K562 (cell line): ENCODE data around the gene CYP2C18. TPM values are rescaled to one million over a fixed set of nuclear protein-coding genes. Genes with fewer than 3 reads are reported as not detected.

Experiments
- ATAC-seq: fragments of 200-7000 bp; cut with Tn5 transposase; 3 replicates; pipeline ENCODE4 v1.9.1; 2020; ENCODE audit warnings: moderate library complexity
- BruUV-seq: library from RNA; stranded (reverse); fragments of 400-500 nt; replicated peaks from 2 replicates; lab custom pipeline; 2021; lab: Mats Ljungman, UMichigan
- CTCF ChIA-PET: fragments of 300-600 bp; formaldehyde crosslinking; extraction: SDS; loops from one replicate; lab custom pipeline; 2021; ENCODE audit warnings: low intra/inter-chr PET ratio; lab: Yijun Ruan, JAX
- POLR2A ChIA-PET: fragments of 300-600, 350-650 bp; sonication (Branson Sonifier 250); formaldehyde crosslinking; extraction: SDS; loops from one replicate; lab custom pipeline; 2021; ENCODE audit warnings: antibody characterized with exemption, inconsistent platforms; lab: Yijun Ruan, JAX
- DNase-seq, 4 experiments: peaks; one replicate each; pipeline versions ENCODE4 v3.0.0 to v3.0.0-alpha.2; 2011 to 2018; ENCODE audit warnings: low spot score in 3 of 4, mixed read lengths in 3 of 4; ENCODE audit errors: extremely low read depth in 1 of 4
- FAIRE-seq: peaks from 2 replicates; lab custom pipeline; 2011; peaks lifted over from hg19 to GRCh38; lab: Jason Lieb, UNC
- H2AFZ ChIP-seq: 2 replicates; pipeline ENCODE4 v1.6.0; 2011; ENCODE audit warnings: low read depth, low read length, control low read depth, inconsistent platforms
- H3K27ac ChIP-seq: fragments of 200-600 bp; 3 replicates; pipeline ENCODE4 v1.8.0; 2011; ENCODE audit warnings: low read depth, mild to moderate bottlenecking, control low read depth, inconsistent platforms, low read length, moderate library complexity, mixed read lengths; ENCODE audit errors: extremely low read depth
- H3K27me3 ChIP-seq, 2 experiments: fragments of 300-600 bp in 1 of 2; 2 replicates in 1 of 2; 3 replicates in 1 of 2; pipeline versions ENCODE4 v1.6.0 to v1.8.0; 2011; ENCODE audit warnings: inconsistent platforms in 2 of 2, low read length in 2 of 2, mild to moderate bottlenecking in 1 of 2, mixed read lengths in 1 of 2, moderate library complexity in 1 of 2; ENCODE audit not compliant: control insufficient read depth in 2 of 2, insufficient read depth in 2 of 2
- H3K36me3 ChIP-seq: fragments of 300-600 bp; 3 replicates; pipeline ENCODE4 v1.8.0; 2011; ENCODE audit warnings: mild to moderate bottlenecking, low read length, inconsistent platforms; ENCODE audit not compliant: control insufficient read depth, insufficient read depth
- H3K4me1 ChIP-seq, 2 experiments: fragments of 200-600 bp in 1 of 2; replicated peaks in 1 of 2; 2 replicates in 1 of 2; 3 replicates in 1 of 2; pipeline versions ENCODE4 v1.5.1 to v1.8.0; 2011; ENCODE audit warnings: inconsistent platforms in 2 of 2, low read length in 2 of 2, mild to moderate bottlenecking in 1 of 2, mixed read lengths in 1 of 2, moderate library complexity in 1 of 2; ENCODE audit not compliant: control insufficient read depth in 2 of 2, insufficient read depth in 2 of 2
- H3K4me2 ChIP-seq: 2 replicates; pipeline ENCODE4 v1.6.1; 2011; ENCODE audit warnings: low read length, control low read depth, inconsistent platforms, mixed read lengths; ENCODE audit not compliant: insufficient read depth
- H3K4me3 ChIP-seq: fragments of 200-600 bp; sonication (generic), shearing (Covaris generic); 2 replicates; pipeline ENCODE4 v1.5.1; 2016; ENCODE audit warnings: control low read depth, inconsistent platforms
- H3K79me2 ChIP-seq: fragments of 200-600 bp; 3 replicates; pipeline ENCODE4 v1.8.0; 2011; ENCODE audit warnings: low read length, inconsistent platforms; ENCODE audit not compliant: control insufficient read depth, insufficient read depth
- H3K9ac ChIP-seq, 2 experiments: 2 replicates each; pipeline versions ENCODE4 v1.6.0 to v1.6.1; 2011; ENCODE audit warnings: low read depth in 2 of 2, low read length in 2 of 2, control low read depth in 1 of 2, inconsistent platforms in 1 of 2, mild to moderate bottlenecking in 1 of 2, mixed read lengths in 1 of 2; ENCODE audit not compliant: insufficient read depth in 1 of 2
- H3K9me1 ChIP-seq: one replicate; pipeline ENCODE4 v1.6.0; 2011; ENCODE audit warnings: inconsistent platforms, mild to moderate bottlenecking, low read length, moderate library complexity; ENCODE audit not compliant: control insufficient read depth, insufficient read depth
- H3K9me3 ChIP-seq: replicated peaks from 2 replicates; pipeline ENCODE4 v1.5.1; 2011; ENCODE audit warnings: low read depth, low read length, inconsistent platforms; ENCODE audit not compliant: control insufficient read depth, insufficient read depth
- H4K20me1 ChIP-seq: replicated peaks from 2 replicates; pipeline ENCODE4 v1.6.1; 2011; ENCODE audit warnings: low read length, inconsistent platforms, mixed read lengths; ENCODE audit not compliant: control insufficient read depth, insufficient read depth
- COPS2 ChIP-seq: fragments of 450-650 bp; conservative IDR thresholded peaks from 2 replicates; pipeline ENCODE4 v1.6.1; 2016; ENCODE audit warnings: mild to moderate bottlenecking, moderate library complexity
- ERF ChIP-seq: fragments of 450-650 bp; formaldehyde crosslinking; IDR thresholded peaks from 2 replicates; pipeline ENCODE4 v1.4.0; 2020; ENCODE audit warnings: mild to moderate bottlenecking, mixed read lengths
- MYBL2 ChIP-seq, 2 experiments: fragments of 450-650 bp in 1 of 2; sonication (generic) in 1 of 2; formaldehyde crosslinking in 1 of 2; IDR thresholded peaks; 2 replicates each; pipeline versions ENCODE4 v1.6.1 to v1.8.1; 2017 to 2022; ENCODE audit warnings: borderline replicate concordance in 1 of 2, inconsistent platforms in 1 of 2, low read depth in 1 of 2, mild to moderate bottlenecking in 1 of 2, missing genetic modification reagents in 1 of 2, moderate library complexity in 1 of 2
- TFAM ChIP-seq: fragments of 250-450 bp; sonication (Bioruptor Pico); conservative IDR thresholded peaks from 2 replicates; pipeline ENCODE4 v1.5.0; 2021; ENCODE audit warnings: mild to moderate bottlenecking, moderate library complexity
- WGBS: fragments of 100-300 bp; shearing (Covaris generic); methylation state at CpG from one replicate; pipeline ENCODE4 v1.1.6; 2016; ENCODE audit warnings: low coverage, mixed read lengths; ENCODE audit not compliant: insufficient coverage; ENCODE audit errors: missing lambda C conversion rate; 5-methylcytosine and 5-hydroxymethylcytosine counted together
- in situ Hi-C: fragments of 300-500 bp; cut with MboI; formaldehyde crosslinking; loops from 4 replicates; pipeline ENCODE4 v1.15.0; 2018; ENCODE audit warnings: inconsistent platforms, mixed read lengths
- intact Hi-C: fragments of 100-400 bp; cut with micrococcal nuclease; formaldehyde crosslinking; loops from 2 replicates; pipeline ENCODE4 v1.14.2; 2022
- polyA plus RNA-seq, 8 experiments: library from polyadenylated mRNA; depleted of rRNA in 4 of 8; stranded (reverse) in 5 of 8; unstranded in 3 of 8; fragments of >200 nt; fragmentation: Nextera tagmentation in 2 of 8; fragmentation: Illumina TruSeq in 1 of 8; extraction: Ambion mirVana in 2 of 8; extraction: Trizol in 1 of 8; gene quantifications; 2 replicates each; pipeline versions ENCODE4 v1.2.1 to v1.2.3, GENCODE V29; 2011 to 2014; ENCODE audit warnings: inconsistent platforms in 1 of 8, missing spikeins in 1 of 8
- total RNA-seq, 7 experiments: library from RNA; depleted of rRNA in 6 of 7; stranded (reverse); fragments of >200 nt in 6 of 7; fragmentation: Illumina TruSeq in 2 of 7; extraction: Trizol in 2 of 7; gene quantifications; 2 replicates each; pipeline versions ENCODE4 v1.2.1 to v1.2.3, GENCODE V29; 2011 to 2021; ENCODE audit warnings: low replicate concordance in 1 of 7
- TF ChIP-seq, protein P1 (sequence below), 2 experiments: fragments of 450-650 bp; IDR thresholded peaks; 2 replicates each; pipeline ENCODE4 v1.6.1; 2016; ENCODE audit warnings: mild to moderate bottlenecking in 2 of 2, borderline replicate concordance in 1 of 2, low read depth in 1 of 2, moderate library complexity in 1 of 2
- TF ChIP-seq, protein P2 (sequence below): fragments of 250-450 bp; sonication (Bioruptor Pico); IDR thresholded peaks from 2 replicates; pipeline ENCODE4 v1.8.0; 2021; ENCODE audit warnings: moderate library complexity, mild to moderate bottlenecking, inconsistent platforms

Gene CYP2C18
- total and polyA plus RNA-seq, 9 of the 15 experiments (the other 6 are each of a cell fraction or from before 2014, with no cell fraction given) = not detected

DNA sequence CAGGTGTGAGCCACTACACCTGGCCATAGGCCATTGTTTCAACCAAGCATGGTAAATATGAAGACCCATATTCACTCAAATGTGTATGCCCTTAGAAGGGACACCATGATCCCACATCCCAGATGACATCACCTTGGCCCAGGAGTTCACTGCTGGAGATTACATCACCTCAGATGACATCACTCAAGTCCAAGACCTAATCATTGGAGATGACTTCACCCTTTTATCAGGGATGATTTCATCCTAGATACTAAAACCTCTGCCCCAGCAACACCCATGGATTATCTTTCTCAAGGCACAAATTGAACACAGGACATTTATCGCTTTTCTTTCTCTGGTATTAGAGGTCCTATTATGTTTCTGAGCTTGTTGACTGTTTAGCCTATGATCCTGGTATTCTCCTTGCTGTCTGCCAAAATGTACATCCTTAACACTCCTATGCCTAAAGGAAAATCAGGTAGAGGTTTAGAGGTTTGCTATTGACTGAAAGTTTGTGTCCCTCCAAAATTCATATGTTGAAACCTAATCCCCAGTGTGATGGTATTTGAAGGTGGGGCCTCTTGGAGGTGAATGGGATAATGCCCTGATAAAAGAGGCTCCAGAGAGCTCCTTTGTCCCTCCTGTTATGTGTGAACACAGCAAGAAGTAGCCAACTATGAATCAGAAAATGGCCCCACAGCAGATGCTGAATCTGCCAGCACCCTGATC lies 9.8 kb upstream of the CYP2C18 start:
- FAIRE-seq (no peak), ATAC-seq (no peak), DNase-seq (no peak)
- Histone ChIP-seq H3K4me1 (no peaks in the 10 kb centered on the region), H3K27me3 (no peaks in the 10 kb centered on the region), H3K27ac (no peak overlapping the region), H4K20me1 (no peaks in the 10 kb centered on the region), H3K9ac (no peak overlapping the region), H3K79me2 (no peaks in the 10 kb centered on the region), H3K4me2 (no peak overlapping the region), H3K36me3 (no peaks in the 10 kb centered on the region), H3K9me3 (no peaks in the 10 kb centered on the region), H2AFZ (no peak overlapping the region), H3K9me1 (no peaks in the 10 kb centered on the region), H3K4me3 (no peak overlapping the region)
- 0% methylated on average over 1 of the region's 1 CpG for WGBS
- intact Hi-C loops = no loop called here
- in situ Hi-C loops = no loop called here
- CTCF ChIA-PET = no interaction called here
- no TSS peak for BruUV-seq
- POLR2A ChIA-PET = no interaction called here
- TF ChIP-seq, protein P1, sequence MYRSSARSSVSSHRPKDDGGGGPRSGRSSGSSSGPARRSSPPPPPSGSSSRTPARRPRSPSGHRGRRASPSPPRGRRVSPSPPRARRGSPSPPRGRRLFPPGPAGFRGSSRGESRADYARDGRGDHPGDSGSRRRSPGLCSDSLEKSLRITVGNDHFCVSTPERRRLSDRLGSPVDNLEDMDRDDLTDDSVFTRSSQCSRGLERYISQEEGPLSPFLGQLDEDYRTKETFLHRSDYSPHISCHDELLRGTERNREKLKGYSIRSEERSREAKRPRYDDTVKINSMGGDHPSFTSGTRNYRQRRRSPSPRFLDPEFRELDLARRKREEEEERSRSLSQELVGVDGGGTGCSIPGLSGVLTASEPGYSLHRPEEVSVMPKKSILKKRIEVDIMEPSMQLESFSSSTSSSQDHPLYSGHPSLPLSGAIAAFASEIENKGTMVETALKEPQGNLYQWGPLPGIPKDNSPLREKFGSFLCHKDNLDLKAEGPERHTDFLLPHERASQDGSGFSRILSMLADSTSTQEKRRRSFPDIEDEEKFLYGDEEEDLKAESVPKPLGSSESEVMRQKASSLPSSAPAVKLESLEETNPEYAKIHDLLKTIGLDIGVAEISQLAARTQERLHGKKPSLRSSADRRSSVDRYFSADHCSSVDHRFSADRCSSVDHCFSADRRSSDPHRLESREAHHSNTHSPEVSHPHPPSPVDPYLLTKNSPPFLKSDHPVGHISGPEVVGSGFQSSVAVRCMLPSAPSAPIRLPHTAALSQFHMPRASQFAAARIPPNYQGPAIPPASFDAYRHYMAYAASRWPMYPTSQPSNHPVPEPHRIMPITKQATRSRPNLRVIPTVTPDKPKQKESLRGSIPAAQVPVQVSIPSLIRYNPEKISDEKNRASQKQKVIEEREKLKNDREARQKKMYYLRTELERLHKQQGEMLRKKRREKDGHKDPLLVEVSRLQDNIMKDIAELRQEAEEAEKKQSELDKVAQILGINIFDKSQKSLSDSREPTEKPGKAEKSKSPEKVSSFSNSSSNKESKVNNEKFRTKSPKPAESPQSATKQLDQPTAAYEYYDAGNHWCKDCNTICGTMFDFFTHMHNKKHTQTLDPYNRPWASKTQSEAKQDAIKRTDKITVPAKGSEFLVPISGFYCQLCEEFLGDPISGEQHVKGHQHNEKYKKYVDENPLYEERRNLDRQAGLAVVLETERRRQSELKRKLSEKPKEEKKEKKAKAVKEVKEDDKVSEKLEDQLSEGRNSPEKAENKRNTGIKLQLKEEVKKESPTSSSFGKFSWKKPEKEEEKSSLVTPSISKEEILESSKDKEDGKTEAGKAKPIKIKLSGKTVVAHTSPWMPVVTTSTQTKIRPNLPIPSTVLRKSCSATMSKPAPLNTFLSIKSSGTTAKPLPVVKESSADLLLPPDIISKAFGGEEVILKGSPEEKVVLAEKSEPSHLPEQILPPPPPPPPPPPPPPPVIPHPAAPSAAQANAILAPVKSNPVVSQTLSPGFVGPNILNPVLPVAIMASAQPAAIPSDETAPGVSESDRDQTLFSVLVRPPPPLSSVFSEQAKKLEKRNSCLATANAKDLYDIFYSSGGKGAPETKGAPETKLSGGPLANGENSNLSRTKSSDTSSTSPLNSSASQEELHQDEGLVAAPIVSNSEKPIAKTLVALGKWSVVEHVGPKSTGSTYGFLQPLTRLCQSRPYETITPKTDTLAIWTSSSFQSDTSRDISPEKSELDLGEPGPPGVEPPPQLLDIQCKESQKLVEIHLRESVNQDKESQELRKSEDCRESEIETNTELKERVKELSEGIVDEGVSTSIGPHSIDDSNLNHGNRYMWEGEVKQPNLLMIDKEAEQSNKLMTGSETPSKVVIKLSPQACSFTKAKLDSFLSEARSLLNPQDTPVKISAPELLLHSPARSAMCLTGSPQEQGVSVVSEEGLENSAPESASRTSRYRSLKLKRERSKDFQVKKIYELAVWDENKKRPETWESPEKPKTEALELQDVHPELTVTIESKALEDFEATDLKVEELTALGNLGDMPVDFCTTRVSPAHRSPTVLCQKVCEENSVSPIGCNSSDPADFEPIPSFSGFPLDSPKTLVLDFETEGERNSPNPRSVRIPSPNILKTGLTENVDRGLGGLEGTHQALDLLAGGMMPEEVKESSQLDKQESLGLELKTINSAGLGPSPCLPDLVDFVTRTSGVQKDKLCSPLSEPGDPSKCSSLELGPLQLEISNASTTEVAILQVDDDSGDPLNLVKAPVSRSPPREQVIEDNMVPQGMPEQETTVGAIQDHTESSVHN (IDR thresholded peaks at IDR 0.05; ENCODE audit: borderline replicate concordance in 1 of 2, low read depth in 1 of 2) = 0 out of 4 replicates have a peak, but pooled peaks of 1 of the 2 experiments have one; percentile 28
- no peak for TF ChIP-seq TFAM
- TF ChIP-seq COPS2 = no peak
- no peak for TF ChIP-seq MYBL2 (IDR thresholded peaks at IDR 0.05; ENCODE audit: low read depth)
- TF ChIP-seq MYBL2 (CRISPR knock-in tag; IDR thresholded peaks at IDR 0.05; ENCODE audit: borderline replicate concordance) = no peak
- TF ChIP-seq, protein P2, sequence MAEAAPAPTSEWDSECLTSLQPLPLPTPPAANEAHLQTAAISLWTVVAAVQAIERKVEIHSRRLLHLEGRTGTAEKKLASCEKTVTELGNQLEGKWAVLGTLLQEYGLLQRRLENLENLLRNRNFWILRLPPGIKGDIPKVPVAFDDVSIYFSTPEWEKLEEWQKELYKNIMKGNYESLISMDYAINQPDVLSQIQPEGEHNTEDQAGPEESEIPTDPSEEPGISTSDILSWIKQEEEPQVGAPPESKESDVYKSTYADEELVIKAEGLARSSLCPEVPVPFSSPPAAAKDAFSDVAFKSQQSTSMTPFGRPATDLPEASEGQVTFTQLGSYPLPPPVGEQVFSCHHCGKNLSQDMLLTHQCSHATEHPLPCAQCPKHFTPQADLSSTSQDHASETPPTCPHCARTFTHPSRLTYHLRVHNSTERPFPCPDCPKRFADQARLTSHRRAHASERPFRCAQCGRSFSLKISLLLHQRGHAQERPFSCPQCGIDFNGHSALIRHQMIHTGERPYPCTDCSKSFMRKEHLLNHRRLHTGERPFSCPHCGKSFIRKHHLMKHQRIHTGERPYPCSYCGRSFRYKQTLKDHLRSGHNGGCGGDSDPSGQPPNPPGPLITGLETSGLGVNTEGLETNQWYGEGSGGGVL (CRISPR knock-in tag) = no peak
- TF ChIP-seq ERF (CRISPR knock-in tag) = no peak
